Measurements from ENCODE around the gene DEPDC1B. TPM values are rescaled to one million over a fixed set of nuclear protein-coding genes. Genes with fewer than 3 reads are reported as not detected.

The DEPDC1B gene
- total and polyA plus RNA-seq, 2 of the 8 experiments (the other 6 are each of a cell fraction or from before 2014, with no cell fraction given), result 30.8 to 67.4 TPM

GRCh38 chr5:60583616-60584015 lies 116.3 kb downstream of the DEPDC1B start (continued):
- TF ChIP-seq CHD7 (IDR thresholded peaks at IDR 0.05; ENCODE audit: insufficient replicate concordance, low read length), result no peak
- TF ChIP-seq ASH2L (IDR thresholded peaks at IDR 0.05; ENCODE audit: low read length), result no peak
- TF ChIP-seq RFX5 (IDR thresholded peaks at IDR 0.05; ENCODE audit: borderline replicate concordance, low read depth, low read length), result no peak
- TF ChIP-seq E2F6 (IDR thresholded peaks at IDR 0.05), result no peak
- no peak for TF ChIP-seq CEBPB (IDR thresholded peaks at IDR 0.05; ENCODE audit: low read depth, low read length)
- TF ChIP-seq POLR2AphosphoS5 (IDR thresholded peaks at IDR 0.05; ENCODE audit: low read depth, low read length), result no peak
- no peak for TF ChIP-seq CBX8 (IDR thresholded peaks at IDR 0.05; ENCODE audit: borderline replicate concordance, low read depth, low read length)
- no peak for TF ChIP-seq TAF7 (optimal IDR thresholded peaks at IDR 0.05; ENCODE audit: borderline replicate concordance, low read depth, low read length)
- TF ChIP-seq EP300 (IDR thresholded peaks at IDR 0.05; ENCODE audit: borderline replicate concordance in 1 of 2, low read depth in 2 of 2, low read length in 2 of 2), result no peak
- no peak for TF ChIP-seq BRCA1 (IDR thresholded peaks at IDR 0.05; ENCODE audit: low read depth, low read length)
- TF ChIP-seq BACH1 (IDR thresholded peaks at IDR 0.05; ENCODE audit: low read length), result no peak
- no peak for TF ChIP-seq MAX (IDR thresholded peaks at IDR 0.05)

Measured in H1 (cell line).